ENCODE measurements around the gene PINK1. TPM values are rescaled to one million over a fixed set of nuclear protein-coding genes. Genes with fewer than 3 reads are reported as not detected.

Gene PINK1
- total RNA-seq, 1 experiment from 2014 or later = 48.6 TPM

- H2AFZ ChIP-seq = no peak overlapping the region
- H3K4me2 ChIP-seq = no peak overlapping the region
- H3K9me2 ChIP-seq (ENCODE audit: insufficient read depth) = no peaks in the 10 kb centered on the region
- TF ChIP-seq EZH2 (IDR thresholded peaks at IDR 0.05; ENCODE audit: low read depth) = no peak
- no peak for TF ChIP-seq CTCF (conservative IDR thresholded peaks at IDR 0.05)
- ChIA-PET CTCF (interaction anchor here (0.6 kb wide), 1 partner anchor 1202 kb away, joined by 6 read pairs; no protein-coding TSS in a partner anchor), POLR2A (ENCODE audit: unreplicated experiment) (no interaction called here)
- H3K36me3 ChIP-seq (ENCODE audit: low read depth) = no peaks in the 10 kb centered on the region
- BruUV-seq (replicated peaks) = no TSS peak
- no peaks in the 10 kb centered on the region for H3K9me3 ChIP-seq (ENCODE audit: insufficient read depth, low read depth)
- H3K79me2 ChIP-seq (ENCODE audit: low read depth) = no peaks in the 10 kb centered on the region
- no peaks in the 10 kb centered on the region for H3K4me1 ChIP-seq (replicated peaks; ENCODE audit: insufficient read depth)
- intact Hi-C loops (cut with micrococcal nuclease; ENCODE audit: unreplicated experiment) = no loop called here
- no peaks in the 10 kb centered on the region for H3K27me3 ChIP-seq (ENCODE audit: insufficient read depth, low read depth)
- H3F3A ChIP-seq (ENCODE audit: insufficient read depth, low read depth) = no peaks in the 10 kb centered on the region
- DNase-seq = no peak
- no peak overlapping the region for H3K4me3 ChIP-seq
- no peaks in the 10 kb centered on the region for H4K20me1 ChIP-seq (ENCODE audit: insufficient read depth)
- H3K27ac ChIP-seq = no peak overlapping the region
These were observed 47.0 kb downstream of the PINK1 start for GRCh38 chr1:20680269-20680668.

- no peaks in the 10 kb centered on the region for H3K27me3 ChIP-seq (ENCODE audit: insufficient read depth, low read depth)
- no peak overlapping the region for H2AFZ ChIP-seq
- ChIA-PET POLR2A (ENCODE audit: unreplicated experiment) (no interaction called here), CTCF (no interaction called here)
- no peaks in the 10 kb centered on the region for H3K36me3 ChIP-seq (ENCODE audit: low read depth)
- DNase-seq = no peak
- H3K9me3 ChIP-seq (ENCODE audit: insufficient read depth, low read depth) = no peaks in the 10 kb centered on the region
- no peaks in the 10 kb centered on the region for H3F3A ChIP-seq (ENCODE audit: insufficient read depth, low read depth)
- H3K4me3 ChIP-seq = no peak overlapping the region
- TF ChIP-seq EZH2 (IDR thresholded peaks at IDR 0.05; ENCODE audit: low read depth) = no peak
- TF ChIP-seq CTCF (conservative IDR thresholded peaks at IDR 0.05) = no peak
- no peaks in the 10 kb centered on the region for H3K4me1 ChIP-seq (replicated peaks; ENCODE audit: insufficient read depth)
- no peaks in the 10 kb centered on the region for H3K9me2 ChIP-seq (ENCODE audit: insufficient read depth)
- no peaks in the 10 kb centered on the region for H3K79me2 ChIP-seq (ENCODE audit: low read depth)
- BruUV-seq (replicated peaks) = no TSS peak
- H3K27ac ChIP-seq = no peak overlapping the region
- no peaks in the 10 kb centered on the region for H4K20me1 ChIP-seq (ENCODE audit: insufficient read depth)
- intact Hi-C loops (cut with micrococcal nuclease; ENCODE audit: unreplicated experiment) = no loop called here
- H3K4me2 ChIP-seq = no peak overlapping the region
These were observed 48.7 kb downstream of the PINK1 start for GRCh38 chr1:20681999-20682398.

- Histone ChIP-seq H3K36me3 (ENCODE audit: low read depth) (no peaks in the 10 kb centered on the region), H4K20me1 (ENCODE audit: insufficient read depth) (no peaks in the 10 kb centered on the region), H3K4me1 (replicated peaks; ENCODE audit: insufficient read depth) (no peaks in the 10 kb centered on the region), H3K27me3 (ENCODE audit: insufficient read depth, low read depth) (no peaks in the 10 kb centered on the region), H2AFZ (no peak overlapping the region), H3K9me3 (ENCODE audit: insufficient read depth, low read depth) (no peaks in the 10 kb centered on the region), H3K9me2 (ENCODE audit: insufficient read depth) (no peaks in the 10 kb centered on the region), H3K4me3 (no peak overlapping the region), H3F3A (ENCODE audit: insufficient read depth, low read depth) (no peaks in the 10 kb centered on the region), H3K4me2 (no peak overlapping the region), H3K27ac (no peak overlapping the region), H3K79me2 (ENCODE audit: low read depth) (no peaks in the 10 kb centered on the region)
- intact Hi-C loops (cut with micrococcal nuclease; ENCODE audit: unreplicated experiment) = no loop called here
- ChIA-PET CTCF (no interaction called here), POLR2A (ENCODE audit: unreplicated experiment) (no interaction called here)
- TF ChIP-seq EZH2 (IDR thresholded peaks at IDR 0.05; ENCODE audit: low read depth) = no peak
- TF ChIP-seq CTCF (conservative IDR thresholded peaks at IDR 0.05) = no peak
- BruUV-seq (replicated peaks) = no TSS peak
- DNase-seq = no peak
These were observed 49.4 kb downstream of the PINK1 start for GRCh38 chr1:20682571-20683236.
